Osteoblast (primary cell): ENCODE measurements around the gene PHF12. TPM values are rescaled to one million over a fixed set of nuclear protein-coding genes. Genes with fewer than 3 reads are reported as not detected.

ENCODE experiments used
- DNase-seq: peaks from one replicate; pipeline ENCODE4 v3.0.0; 2011; ENCODE audit warnings: low spot score, mixed read lengths; ENCODE audit not compliant: insufficient read length; ENCODE audit errors: missing footprints
- H2AFZ ChIP-seq: 2 replicates; pipeline ENCODE4 v1.6.0; 2011; ENCODE audit warnings: mild to moderate bottlenecking, low read length
- H3K27ac ChIP-seq: 2 replicates; pipeline ENCODE4 v1.5.1; 2011; ENCODE audit warnings: mild to moderate bottlenecking, low read depth, low read length, moderate library complexity
- H3K27me3 ChIP-seq: 2 replicates; pipeline ENCODE4 v1.6.0; 2012; ENCODE audit warnings: mild to moderate bottlenecking, control low read depth, inconsistent platforms, low read length, moderate library complexity; ENCODE audit not compliant: insufficient read depth
- H3K36me3 ChIP-seq: 2 replicates; pipeline ENCODE4 v1.5.1; 2011; ENCODE audit warnings: mild to moderate bottlenecking, low read length, control low read depth, moderate library complexity; ENCODE audit not compliant: insufficient read depth
- H3K4me1 ChIP-seq: 2 replicates; pipeline ENCODE4 v1.5.1; 2011; ENCODE audit warnings: mild to moderate bottlenecking, low read length, control low read depth, moderate library complexity; ENCODE audit not compliant: insufficient read depth
- H3K4me2 ChIP-seq: 2 replicates; pipeline ENCODE4 v1.6.0; 2011; ENCODE audit warnings: mild to moderate bottlenecking, low read length; ENCODE audit not compliant: insufficient read depth
- H3K4me3 ChIP-seq: fragments of 200-600 bp; sonication (generic); 3 replicates; pipeline ENCODE4 v1.5.1; 2012; ENCODE audit warnings: mild to moderate bottlenecking, low read length, inconsistent platforms; ENCODE audit not compliant: insufficient read depth
- H3K79me2 ChIP-seq: 2 replicates; pipeline ENCODE4 v1.6.0; 2012; ENCODE audit warnings: mild to moderate bottlenecking, low read length, control low read depth, inconsistent platforms; ENCODE audit not compliant: insufficient read depth
- H3K9me3 ChIP-seq: 2 replicates; pipeline ENCODE4 v1.5.1; 2011; ENCODE audit warnings: low read depth, low read length, control low read depth
- H4K20me1 ChIP-seq: 2 replicates; pipeline ENCODE4 v1.6.0; 2012; ENCODE audit warnings: mild to moderate bottlenecking, low read length, control low read depth; ENCODE audit not compliant: insufficient read depth
- total RNA-seq: library from RNA; depleted of rRNA; stranded (reverse); fragments of >200 nt; gene quantifications from 2 replicates; pipeline ENCODE4 v1.2.3, GENCODE V29; 2012
- TF ChIP-seq, protein P1 (sequence below): IDR thresholded peaks from 2 replicates; pipeline ENCODE4 v1.5.1; 2011; ENCODE audit warnings: mild to moderate bottlenecking, low read depth, low read length, moderate library complexity; ENCODE audit errors: extremely low read depth

The PHF12 gene
- total RNA-seq, 1 donor, result 26.8 TPM

- peak overlapping the region; percentile 76 for H2AFZ ChIP-seq
- H3K27me3 ChIP-seq, result no peaks in the 10 kb centered on the region
- H3K9me3 ChIP-seq, result no peaks in the 10 kb centered on the region
- peak overlapping the region; percentile 85 for H3K4me3 ChIP-seq
- H3K79me2 ChIP-seq, result peaks cover 69% of the 10 kb centered on the region
- TF ChIP-seq, protein P1, sequence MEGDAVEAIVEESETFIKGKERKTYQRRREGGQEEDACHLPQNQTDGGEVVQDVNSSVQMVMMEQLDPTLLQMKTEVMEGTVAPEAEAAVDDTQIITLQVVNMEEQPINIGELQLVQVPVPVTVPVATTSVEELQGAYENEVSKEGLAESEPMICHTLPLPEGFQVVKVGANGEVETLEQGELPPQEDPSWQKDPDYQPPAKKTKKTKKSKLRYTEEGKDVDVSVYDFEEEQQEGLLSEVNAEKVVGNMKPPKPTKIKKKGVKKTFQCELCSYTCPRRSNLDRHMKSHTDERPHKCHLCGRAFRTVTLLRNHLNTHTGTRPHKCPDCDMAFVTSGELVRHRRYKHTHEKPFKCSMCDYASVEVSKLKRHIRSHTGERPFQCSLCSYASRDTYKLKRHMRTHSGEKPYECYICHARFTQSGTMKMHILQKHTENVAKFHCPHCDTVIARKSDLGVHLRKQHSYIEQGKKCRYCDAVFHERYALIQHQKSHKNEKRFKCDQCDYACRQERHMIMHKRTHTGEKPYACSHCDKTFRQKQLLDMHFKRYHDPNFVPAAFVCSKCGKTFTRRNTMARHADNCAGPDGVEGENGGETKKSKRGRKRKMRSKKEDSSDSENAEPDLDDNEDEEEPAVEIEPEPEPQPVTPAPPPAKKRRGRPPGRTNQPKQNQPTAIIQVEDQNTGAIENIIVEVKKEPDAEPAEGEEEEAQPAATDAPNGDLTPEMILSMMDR, result no peak
- H3K36me3 ChIP-seq, result no peaks in the 10 kb centered on the region
- peaks cover 45% of the 10 kb centered on the region for H3K4me1 ChIP-seq
- DNase-seq, result no peak
- peaks cover 13% of the 10 kb centered on the region for H4K20me1 ChIP-seq
- H3K27ac ChIP-seq, result peak overlapping the region; percentile 88
- peak overlapping the region; percentile 94 for H3K4me2 ChIP-seq
Observed at GRCh38 chr17:28948873-28949184, 2.5 kb downstream of the PHF12 start.

DNA sequence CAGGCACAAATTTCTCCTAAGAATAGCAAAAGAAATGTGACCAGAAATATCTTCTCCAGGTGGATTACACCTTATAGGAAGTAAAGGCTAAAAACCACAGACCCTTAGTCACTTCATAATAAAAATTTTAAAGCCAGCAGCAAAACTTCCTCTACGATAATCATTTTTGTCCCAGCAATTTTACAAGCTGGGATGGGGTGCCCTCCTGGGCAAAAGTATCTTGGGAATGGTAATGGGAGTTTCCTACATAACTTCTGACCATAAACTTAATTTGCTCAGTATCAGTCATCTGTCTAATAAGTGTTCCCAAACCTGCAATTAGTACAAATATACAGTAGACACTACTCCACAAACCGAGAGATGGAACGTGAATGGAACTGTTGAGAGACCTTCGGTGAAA, 3.0 kb downstream of the PHF12 start:
- Histone ChIP-seq H3K36me3 (peaks cover 4% of the 10 kb centered on the region), H3K4me2 (peak overlapping the region; percentile 94), H3K79me2 (peaks cover 73% of the 10 kb centered on the region), H2AFZ (no peak overlapping the region), H3K4me1 (peaks cover 45% of the 10 kb centered on the region), H4K20me1 (peaks cover 18% of the 10 kb centered on the region), H3K27ac (peak overlapping the region; percentile 88), H3K27me3 (no peaks in the 10 kb centered on the region), H3K4me3 (peak overlapping the region; percentile 85), H3K9me3 (no peaks in the 10 kb centered on the region)
- DNase-seq, result no peak
- TF ChIP-seq, protein P1, result no peak

DNA sequence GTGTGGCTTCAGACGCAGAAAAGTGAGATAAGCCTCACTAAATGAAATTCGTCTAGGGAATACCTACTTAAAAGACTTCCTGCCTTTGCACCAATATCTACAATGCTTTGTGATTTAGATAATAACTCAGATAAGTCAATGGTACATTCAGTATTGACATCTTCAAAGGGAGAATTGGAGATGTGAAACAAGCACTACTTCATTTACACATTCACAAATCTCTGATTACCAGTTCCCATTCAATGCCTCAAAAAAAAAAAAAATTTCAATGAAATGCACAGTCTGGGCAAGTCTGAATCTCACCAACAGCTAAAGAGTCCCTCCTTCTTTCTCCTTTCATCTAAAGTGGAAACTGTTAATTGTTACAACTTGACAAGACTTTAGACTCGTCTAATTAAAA, 3.7 kb downstream of the PHF12 start:
- no peaks in the 10 kb centered on the region for H3K9me3 ChIP-seq
- DNase-seq, result no peak
- H3K79me2 ChIP-seq, result peaks cover 80% of the 10 kb centered on the region
- TF ChIP-seq, protein P1, result no peak
- no peak overlapping the region for H2AFZ ChIP-seq
- H3K4me2 ChIP-seq, result peak overlapping the region; percentile 94
- H3K36me3 ChIP-seq, result peaks cover 10% of the 10 kb centered on the region
- H3K27ac ChIP-seq, result peak overlapping the region; percentile 88
- peaks cover 23% of the 10 kb centered on the region for H4K20me1 ChIP-seq
- H3K4me1 ChIP-seq, result peaks cover 41% of the 10 kb centered on the region
- H3K4me3 ChIP-seq, result no peak overlapping the region
- H3K27me3 ChIP-seq, result no peaks in the 10 kb centered on the region

- Histone ChIP-seq H2AFZ (no peak overlapping the region), H3K4me3 (peak overlapping the region; percentile 2), H3K27me3 (no peaks in the 10 kb centered on the region), H3K79me2 (peaks cover 94% of the 10 kb centered on the region), H3K4me1 (peaks cover 40% of the 10 kb centered on the region), H3K36me3 (peaks cover 10% of the 10 kb centered on the region), H4K20me1 (peaks cover 32% of the 10 kb centered on the region), H3K27ac (peak overlapping the region; percentile 94), H3K4me2 (peak overlapping the region; percentile 68), H3K9me3 (no peaks in the 10 kb centered on the region)
- TF ChIP-seq, protein P1, result no peak
- peak; percentile 90 for DNase-seq
Observed at GRCh38 chr17:28946239-28946638, 5.1 kb downstream of the PHF12 start.
